Activated gamma-delta T cell (primary cell): Measurements from ENCODE around the gene EME2.

Source experiments
- DNase-seq: peaks from one replicate; lab custom pipeline; 2025; lab: John Stamatoyannopoulos, UW

Gene EME2

DNA sequence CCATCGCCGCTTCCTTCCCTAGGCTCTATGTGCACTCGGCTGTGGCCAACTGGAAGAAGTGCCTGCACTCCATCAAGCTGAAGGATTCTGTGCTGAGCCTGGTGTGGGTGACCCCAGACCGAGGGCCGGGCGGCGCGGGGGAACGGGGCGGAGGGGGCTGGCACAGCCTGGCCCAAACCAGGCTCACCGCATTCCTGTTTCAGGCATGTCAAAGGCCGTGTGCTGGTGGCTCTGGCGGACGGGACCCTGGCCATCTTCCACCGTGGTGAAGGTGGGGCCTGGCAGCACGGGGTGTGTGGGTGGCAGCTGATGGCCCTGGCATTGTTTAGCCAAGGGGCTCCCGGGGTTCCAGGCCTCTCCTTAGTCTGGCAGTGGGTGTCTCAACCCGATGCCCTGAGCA, 5.9 kb upstream of the EME2 start:
- DNase-seq, result no peak

DNA sequence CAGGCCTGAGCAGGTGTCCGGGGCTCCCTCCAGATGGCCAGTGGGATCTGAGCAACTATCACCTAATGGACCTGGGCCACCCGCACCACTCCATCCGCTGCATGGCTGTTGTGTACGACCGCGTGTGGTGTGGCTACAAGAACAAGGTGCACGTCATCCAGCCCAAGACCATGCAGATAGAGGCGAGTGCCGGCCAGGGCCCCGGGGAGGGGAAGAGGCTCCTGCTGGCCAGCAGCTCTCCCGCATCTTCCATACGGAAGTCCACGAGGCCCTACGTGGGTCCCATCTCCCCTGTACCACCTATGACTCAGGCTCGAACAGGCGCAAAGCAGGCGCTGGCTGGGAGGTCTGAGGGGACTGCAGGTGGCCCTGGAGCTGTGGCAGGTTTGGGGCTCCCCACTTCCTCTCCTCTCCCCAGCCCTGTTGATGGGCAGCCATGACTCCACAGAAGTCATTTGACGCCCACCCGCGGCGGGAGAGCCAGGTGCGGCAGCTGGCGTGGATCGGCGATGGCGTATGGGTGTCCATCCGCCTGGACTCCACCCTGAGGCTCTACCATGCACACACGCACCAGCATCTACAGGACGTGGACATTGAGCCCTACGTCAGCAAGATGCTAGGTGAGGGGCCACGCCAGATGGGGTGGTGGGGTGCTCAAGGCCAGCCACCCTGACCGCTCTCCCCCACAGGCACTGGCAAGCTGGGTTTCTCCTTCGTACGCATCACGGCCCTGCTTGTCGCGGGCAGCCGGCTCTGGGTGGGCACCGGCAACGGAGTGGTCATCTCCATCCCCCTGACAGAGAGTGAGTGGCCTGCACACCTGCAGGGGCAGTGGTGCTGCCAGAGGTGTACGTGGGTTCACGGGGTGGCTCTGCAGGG, 5.3 kb upstream of the EME2 start:
- DNase-seq, result no peak

DNA sequence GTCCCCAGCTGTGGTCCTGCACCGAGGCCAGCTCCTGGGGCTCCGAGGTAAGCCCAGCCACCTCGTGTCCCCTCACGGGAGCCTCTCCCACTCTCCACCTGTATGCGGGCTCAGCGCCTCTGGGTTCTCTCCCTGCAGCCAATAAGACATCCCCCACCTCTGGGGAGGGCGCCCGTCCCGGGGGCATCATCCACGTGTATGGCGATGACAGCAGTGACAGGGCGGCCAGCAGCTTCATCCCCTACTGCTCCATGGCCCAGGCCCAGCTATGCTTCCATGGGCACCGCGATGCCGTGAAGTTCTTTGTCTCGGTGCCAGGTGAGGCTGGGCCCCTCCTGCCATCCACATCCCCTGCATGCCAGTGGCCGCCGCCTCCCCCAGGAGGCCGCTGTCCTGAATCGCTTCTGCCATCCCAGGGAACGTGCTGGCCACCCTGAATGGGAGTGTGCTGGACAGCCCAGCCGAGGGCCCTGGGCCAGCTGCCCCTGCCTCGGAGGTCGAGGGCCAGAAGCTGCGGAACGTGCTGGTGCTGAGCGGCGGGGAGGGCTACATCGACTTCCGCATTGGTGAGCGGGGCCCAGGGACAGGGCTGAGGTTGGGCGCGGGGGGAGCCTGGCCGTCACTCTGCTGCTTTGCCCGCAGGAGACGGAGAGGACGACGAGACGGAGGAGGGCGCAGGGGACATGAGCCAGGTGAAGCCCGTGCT, 4.4 kb upstream of the EME2 start:
- DNase-seq, result no peak

DNA sequence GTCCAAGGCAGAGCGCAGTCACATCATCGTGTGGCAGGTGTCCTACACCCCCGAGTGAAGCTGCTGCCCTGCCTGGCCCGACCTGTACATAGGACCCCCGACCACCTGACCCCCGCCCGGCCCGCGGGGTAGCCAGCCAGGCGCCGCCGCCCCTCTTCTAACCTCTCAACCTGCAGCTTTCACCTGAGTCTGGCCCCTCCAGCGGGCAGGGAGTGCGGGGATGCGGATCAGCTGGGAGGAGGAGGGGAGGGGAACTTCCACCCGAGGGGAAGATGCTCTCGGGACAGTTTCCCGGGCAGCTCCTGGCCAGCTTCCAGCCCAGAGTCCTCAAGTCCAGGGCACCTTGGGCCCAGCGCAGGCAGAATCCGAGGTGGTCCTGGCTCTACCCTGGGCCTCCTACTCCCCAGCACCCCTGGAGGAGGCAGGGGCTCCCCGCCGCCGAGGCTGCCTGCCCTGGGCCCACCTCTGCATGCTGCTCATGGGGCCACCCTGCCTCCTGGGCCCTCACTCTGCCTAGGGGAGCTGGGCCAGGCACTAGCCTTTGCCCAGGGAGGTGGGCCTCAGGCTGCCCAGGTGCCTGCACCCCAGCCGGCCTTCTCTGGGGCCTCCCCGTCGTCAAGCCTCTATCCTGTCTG, 3.7 kb upstream of the EME2 start:
- DNase-seq, result no peak

DNA sequence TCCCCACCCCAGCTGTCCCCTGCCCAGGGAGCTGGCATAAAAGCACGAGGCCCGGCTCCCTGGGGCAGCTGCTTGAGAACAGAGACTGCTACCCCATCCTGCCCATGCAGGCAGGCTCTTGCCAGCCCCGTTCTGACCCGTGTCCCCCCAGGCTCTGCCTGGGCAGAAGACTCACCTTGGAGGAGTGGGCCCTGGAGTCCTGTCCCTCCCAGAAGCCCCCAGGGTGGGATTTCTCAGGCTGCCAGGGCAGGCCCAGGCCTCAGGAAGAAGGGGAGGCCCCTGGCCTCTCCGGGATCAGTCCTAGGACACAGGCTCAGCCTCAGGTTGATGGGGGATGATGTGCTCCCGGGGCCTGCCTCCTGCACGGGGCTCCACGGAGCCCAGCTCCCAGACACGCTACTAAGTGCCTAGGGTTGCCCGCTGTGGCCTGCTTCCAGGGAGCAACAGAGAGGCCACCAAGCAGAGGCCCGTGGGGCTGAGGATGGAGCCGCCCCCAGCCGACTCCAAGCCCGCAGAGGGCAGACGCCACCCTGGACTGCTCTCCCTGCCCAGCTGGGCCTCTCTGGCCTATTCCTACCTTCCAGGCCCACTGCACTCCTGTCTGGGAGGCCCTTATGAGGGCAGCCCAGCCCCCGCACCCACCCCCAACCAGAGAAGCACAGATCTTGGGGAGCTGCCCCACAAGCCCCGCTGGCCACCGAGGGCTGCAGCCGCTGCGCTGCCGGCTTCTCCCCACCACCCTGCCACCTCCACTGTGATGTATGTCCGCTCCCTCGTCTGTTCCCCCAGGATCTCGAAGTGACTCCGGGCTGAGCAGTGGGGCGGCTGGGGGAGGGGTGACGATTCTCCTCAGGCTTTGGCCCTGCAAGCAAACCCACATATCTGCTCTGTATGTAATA, 3.0 kb upstream of the EME2 start:
- DNase-seq, result no peak

DNA sequence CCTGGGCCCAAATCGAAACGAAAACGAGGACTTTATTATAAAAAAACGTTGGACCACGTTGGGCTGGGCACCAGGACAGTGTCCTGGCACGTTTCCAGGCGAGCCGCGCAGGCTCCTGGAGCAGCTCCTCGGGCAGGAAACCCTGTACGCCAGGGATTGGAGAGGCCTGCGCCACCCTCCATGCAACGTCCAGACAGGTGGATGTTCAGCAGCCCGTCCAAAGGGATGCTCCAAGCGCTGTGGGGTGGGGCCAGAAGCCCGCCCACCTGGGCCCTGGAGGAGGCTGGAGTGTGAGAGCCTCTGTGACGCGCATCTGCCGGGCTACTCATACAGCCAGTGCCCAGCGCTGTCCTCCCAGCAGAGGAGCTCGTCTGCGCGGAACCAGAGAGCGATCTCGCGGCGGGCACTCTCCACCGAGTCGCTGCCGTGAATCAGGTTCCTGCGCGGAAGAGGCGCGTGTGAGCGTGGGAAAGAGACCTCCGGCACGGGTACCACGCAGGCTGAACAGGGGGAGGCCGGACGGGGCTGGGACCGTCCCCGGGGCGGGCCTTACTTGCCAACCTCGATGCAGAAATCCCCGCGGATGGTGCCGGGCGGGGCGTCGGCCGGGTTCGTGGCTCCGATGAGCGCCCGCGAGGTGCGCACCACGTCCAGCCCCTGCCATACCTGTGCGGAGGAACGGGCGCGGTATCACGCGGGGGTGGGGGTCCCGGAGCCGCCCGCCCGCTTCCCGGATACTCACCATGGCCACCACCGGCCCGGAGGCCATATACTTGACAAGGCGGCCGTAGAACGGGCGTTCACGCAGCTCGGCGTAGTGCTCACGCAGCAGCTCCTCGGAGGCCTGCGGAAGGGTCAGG, 2.1 kb upstream of the EME2 start:
- DNase-seq, result no peak

DNA sequence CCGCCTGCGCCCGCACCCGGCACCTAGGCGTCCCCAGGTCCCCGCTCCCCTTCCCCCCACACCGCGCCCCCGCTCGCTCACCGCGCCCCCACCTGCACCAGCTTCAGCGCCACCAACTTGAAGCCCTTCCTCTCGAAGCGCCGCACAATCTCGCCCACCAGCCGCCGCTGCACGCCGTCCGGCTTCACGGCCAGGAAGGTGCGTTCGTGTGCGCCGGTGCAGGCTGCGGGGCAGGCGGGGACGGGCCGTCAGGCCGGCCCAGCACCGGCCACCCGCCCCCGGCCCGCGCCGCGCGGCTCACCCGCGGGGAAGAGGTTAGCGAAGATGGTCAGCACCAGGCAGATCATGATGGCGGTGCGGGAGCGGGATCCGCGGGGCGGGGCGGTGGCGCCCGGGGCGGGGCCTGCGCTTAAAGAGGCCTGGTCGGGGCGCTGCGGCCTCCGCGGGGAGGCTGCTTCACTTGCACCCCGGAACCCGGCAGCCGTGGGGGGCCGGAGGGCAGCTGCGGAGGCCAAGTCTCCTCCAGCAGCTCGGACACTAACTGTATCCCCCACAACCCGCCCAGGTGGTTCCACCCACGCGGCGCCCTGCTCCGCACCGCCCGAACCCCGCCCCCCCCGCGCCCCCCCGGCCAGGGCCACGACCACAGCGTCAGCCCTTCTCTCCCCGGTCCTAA, 1.3 kb upstream of the EME2 start, which contains the start of gene NME3:
TSS of gene NME3 (minus strand) at position 356 of the 676 bp plus-strand sequence. CDS start at position 347, 9 bp downstream.
- DNase-seq, result peak; percentile 56

DNA sequence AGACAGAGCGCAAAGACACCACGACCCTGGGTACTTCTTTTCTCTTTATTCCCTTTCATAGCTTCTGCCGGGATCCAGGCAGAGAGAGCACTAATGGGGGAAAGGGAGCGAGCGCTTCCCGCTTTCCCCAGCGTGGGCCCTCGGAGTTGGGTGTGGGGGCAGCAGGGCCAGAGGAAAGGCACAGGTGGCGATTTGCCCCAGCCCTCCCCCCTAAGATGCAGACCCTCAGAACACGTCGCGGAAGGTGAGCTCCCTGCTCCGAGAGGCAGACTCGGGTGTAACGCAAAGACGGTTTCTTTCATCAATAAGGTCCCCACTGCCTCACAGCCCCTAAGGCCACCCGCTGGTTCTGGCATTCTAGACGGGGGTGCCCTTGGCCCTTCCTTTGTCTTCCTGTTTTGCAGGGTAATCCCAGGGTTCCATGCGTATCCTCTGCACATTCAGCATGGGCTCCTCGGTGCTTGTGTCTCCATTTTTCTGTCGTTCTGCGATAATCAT, 697 bp upstream of the EME2 start:
- no peak for DNase-seq

DNA sequence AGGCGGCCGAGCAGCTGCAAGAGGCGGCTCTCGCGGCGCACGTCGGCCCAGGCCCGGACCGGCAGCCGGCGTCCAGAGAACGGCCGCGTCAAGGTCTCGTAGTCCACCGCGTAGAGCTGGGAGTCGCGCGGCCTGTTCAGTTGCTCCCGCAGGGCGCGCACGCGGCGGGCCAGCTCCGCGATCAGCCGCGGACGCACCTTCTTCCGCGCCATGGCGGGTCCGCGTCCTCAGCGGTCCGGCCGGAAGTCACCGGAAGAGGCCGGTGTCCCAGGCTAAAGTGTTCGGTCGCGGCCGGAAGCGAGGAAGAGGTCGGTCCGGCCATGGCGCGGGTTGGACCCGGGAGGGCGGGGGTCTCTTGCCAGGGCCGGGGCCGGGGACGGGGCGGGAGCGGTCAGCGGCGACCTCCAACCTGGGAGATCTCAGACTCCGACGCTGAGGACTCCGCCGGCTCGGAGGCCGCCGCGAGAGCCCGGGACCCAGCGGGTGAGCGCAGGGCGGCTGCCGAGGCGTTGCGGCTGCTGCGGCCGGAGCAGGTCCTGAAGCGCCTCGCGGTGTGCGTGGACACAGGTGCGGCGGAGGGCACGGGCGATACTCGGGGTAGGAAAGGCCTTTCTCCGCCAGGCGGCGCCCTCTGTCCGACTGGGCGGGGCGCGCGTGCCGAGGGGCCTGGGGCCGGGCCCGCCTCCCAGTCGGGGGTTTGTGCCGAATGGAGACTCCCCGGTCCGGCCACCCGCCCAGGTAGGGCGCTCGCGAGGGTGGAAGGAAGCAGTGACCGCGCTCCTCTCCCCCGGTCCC, 495 bp downstream of the EME2 start, which contains the start of gene MRPS34:
TSS of gene MRPS34 (minus strand) at position 227 of the 795 bp plus-strand sequence. CDS start at position 212, 15 bp downstream.
- DNase-seq, result peak; percentile 59

DNA sequence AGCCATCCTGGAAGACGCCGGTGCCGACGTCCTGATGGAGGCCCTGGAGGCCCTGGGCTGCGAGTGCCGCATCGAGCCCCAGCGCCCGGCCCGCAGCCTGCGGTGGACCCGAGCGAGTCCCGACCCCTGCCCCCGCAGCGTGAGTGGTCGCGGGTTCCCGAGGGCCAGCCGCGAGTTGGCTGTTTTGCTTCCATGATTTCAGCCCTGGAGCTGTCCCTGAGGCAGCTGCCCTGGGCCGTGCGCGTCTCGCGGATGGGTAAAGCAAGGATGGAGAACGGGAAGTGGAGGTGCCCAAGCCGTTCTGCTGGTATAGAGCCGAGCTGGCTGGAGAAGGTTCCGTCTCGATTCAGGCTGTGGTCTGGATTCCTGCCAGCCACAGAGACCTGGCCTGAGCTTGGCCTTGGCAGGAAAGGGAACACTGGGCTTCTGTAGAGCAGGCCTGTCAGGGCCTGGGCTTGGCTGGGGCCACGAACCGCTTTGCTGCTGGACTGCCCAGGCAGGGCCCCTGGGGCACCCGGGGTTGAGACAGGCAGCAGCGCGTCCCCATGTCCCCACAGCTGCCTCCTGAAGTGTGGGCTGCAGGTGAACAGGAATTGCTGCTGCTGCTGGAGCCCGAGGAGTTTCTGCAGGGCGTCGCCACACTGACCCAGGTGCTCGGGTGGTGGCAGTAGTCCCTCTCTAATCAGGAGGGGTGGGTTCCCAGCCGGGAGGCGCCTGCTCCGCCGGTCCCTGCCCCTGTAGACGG, 1.3 kb downstream of the EME2 start:
- DNase-seq, result no peak

DNA sequence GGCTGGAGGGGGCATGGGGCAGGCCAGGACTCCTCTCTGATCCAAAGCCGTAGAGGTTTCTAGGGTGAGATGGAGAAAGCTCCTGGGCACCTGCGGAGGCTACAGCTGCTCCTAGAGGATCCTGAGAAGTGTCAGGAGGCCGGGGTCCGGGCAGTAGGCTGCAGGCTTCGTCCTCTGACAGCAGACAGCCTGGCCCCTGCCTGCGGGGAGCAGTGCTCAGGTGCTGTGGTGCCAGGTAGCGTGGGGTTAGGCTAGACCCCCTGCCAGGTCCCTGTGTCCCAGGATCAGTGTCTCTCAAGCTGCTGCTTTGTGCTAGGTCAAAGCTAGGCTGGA, 1.8 kb downstream of the EME2 start:
- no peak for DNase-seq

DNA sequence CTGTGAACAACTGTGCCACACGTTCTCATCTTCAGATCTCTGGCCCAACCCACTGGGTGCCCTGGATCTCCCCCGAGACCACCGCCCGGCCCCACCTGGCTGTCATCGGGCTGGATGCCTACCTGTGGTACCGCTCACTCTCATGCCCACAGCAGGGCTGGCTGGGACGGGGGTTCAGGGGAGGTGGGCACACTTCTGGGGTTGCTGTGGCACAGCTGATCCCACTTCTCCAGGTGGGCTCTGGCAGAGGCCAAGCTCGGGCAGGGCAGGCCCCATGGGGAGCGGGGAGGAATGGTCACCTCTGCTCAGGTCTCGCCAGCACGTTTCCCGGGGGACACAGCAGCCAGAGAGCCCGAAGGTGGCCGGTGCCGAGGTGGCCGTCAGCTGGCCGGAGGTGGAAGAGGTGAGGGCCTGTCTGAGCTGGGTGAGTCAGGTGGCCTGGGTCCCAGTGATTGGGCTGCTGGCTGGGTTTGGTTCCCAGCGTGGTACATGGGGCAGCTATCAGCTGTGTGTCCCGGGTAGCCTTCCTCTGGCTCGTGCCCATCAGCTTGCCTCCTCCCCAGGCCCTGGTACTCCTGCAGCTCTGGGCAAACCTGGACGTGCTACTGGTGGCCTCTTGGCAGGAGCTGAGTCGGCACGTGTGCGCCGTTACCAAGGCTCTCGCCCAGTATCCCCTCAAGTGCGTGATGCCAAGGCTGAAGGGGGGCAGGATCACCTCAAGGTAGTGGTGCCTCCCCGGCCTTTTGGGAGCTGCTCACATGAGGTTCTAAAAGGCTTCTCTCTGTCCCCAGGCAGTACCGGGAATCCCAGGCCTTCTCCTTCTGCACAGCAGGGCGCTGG, 2.6 kb downstream of the EME2 start:
- no peak for DNase-seq

DNA sequence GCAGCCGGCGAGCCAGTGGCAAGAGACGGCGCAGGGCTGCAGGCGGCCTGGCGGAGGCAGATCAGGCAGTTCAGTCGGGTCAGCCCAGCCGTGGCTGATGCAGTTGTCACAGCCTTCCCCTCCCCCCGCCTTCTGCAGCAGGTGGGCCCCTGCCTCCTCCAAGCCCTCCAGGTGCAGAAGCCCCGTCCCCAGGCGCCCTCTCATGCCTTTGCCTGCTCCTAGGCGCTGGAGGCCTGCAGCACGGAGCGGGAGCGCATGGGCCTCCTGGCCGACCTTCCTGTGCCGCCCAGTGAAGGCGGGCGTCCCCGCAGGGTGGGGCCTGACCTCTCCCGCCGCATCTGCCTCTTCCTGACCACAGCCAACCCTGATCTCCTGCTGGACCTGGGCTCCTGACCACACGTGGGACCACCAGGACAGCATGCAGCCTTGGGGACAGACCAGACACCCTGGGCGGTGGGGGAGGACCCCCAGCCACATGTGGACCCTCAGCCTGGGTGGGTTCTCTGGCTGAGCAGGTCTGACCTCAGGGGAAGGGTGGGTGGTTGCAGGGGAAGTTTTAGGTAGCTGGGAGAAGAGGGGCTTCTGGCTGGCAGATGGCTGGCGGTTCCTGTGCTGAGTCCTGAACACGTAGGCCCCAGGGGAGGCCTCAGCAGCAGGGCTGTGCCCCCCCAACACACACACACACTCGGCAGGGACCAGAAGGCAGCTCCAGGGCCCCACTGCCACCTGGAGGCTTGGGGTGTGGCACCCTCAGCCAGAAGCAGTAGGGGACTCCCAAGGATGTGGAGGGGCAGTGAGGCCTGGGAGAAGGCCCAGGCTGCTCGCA, 3.4 kb downstream of the EME2 start:
- DNase-seq, result no peak

DNA sequence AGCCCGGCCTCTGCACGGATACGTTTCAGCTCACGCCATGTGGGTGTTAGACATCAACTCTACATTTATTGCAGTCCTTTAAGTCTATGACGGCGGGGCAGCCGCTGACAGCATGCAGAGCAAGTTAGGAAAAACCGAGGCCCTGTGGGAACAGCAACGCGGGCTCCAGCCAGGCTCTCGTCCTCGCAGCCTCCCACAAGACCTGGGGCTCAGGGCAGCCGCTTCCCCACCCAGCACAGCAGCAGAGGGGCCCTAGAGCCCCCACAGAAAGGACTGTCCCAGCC, 4.0 kb downstream of the EME2 start:
- DNase-seq, result no peak

DNA sequence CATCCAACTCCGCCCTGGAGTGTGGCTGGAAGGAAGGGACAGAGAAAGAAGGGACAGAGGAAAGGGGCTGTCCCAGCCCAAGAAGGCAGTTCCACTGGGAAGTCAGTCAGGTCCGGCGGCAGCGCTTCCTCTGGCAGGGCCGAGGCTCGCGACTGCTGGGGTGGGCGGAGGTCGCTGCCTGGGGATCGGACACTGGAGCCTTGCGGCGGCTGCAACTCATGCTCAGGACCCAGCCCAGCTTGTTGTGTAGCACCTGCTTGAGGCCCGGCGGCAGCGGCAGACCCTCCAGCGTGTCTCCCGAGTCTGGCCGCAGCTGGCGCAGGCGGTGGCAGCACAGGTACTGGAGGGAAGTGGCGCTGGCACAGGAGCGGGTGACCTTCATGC, 4.4 kb downstream of the EME2 start:
- DNase-seq, result no peak

DNA sequence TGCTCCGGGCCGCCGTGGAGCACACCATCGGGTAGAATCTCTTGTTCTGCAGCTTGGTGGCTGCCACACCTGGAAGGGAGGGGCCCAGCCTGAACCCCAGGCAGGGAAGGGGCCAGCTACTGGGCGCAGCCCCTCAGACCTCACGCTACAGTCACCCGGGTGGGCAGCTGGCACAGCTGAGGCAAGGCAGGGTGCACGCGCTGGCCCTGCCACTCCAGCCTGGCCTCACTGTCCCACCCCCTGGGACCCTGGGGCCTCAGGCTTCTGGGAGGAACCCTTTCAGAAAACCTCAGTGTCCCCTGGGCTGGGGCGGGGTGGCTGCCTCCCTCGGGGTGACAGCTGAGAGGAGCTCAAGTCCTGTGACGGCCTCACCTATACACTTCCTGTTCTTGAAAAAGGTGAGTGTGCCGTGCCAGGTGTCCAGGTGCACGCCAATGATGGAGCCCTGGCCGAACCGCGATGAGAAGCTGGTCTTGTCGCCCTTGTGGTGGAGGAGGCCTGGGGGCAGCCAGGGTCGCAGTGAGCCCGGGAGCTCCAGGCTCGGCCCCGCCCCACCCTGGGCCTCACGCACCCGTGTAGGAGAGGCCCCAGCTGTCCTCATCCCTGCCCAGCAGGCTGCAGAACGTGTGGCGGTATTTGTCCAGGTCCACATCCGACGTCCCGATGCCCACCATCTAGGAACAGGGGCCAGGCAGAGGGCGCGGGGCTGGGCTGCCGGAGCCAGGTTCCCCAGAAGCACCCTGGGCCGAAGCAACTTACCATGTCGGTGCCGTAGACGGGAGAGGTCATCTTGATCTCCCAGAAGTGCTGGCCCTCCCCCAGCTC, 5.0 kb downstream of the EME2 start:
- no peak for DNase-seq
